Stimulated activated memory B cell treated with anti-CD40 and anti-IgM and Interleukin-4, amounts not matched to agents 10 μg/mL and 1 μg/mL and 100 μg/mL, for 72 hours (primary cell): ENCODE results near the gene ZNF358.
A peak's percentile ranks its signal among the peaks of the same experiment; 100 is the strongest.

Experiments used
- ATAC-seq: fragments of 150-1000 bp; cut with Tn5 transposase; 2 replicates; pipeline ENCODE4 v1.10.0; 2021
- H3K27ac Mint-ChIP-seq: one replicate; pipeline ENCODE4 v1.8.0; 2022; ENCODE audit warnings: mild to moderate bottlenecking, mixed read lengths
- H3K27me3 Mint-ChIP-seq: one replicate; pipeline ENCODE4 v1.8.0; 2022; ENCODE audit warnings: mixed read lengths
- H3K36me3 Mint-ChIP-seq: one replicate; pipeline ENCODE4 v1.8.0; 2022; ENCODE audit warnings: mixed read lengths
- H3K4me1 Mint-ChIP-seq: one replicate; pipeline ENCODE4 v1.8.0; 2022; ENCODE audit warnings: mixed read lengths
- H3K4me3 Mint-ChIP-seq: one replicate; pipeline ENCODE4 v1.8.0; 2022; ENCODE audit warnings: mild to moderate bottlenecking, moderate library complexity, mixed read lengths
- H3K9me3 Mint-ChIP-seq: one replicate; pipeline ENCODE4 v1.8.0; 2022; ENCODE audit warnings: mixed read lengths

Gene ZNF358

GRCh38 chr19:7522072-7522922 is 6.4 kb downstream of the ZNF358 start, which contains the start of gene MCOLN1:
Gene MCOLN1 (plus strand): TSS chr19:7522624. CDS start chr19:7522751, 127 bp downstream.
- H3K27ac Mint-ChIP-seq: peak within 1 kb of the TSS; percentile 62
- H3K4me1 Mint-ChIP-seq: peaks cover 17% of the 10 kb centered on the region
- peaks cover 12% of the 10 kb centered on the region for H3K36me3 Mint-ChIP-seq
- H3K9me3 Mint-ChIP-seq: no peaks in the 10 kb centered on the region
- peak within 1 kb of the TSS; percentile 79 for H3K4me3 Mint-ChIP-seq
- peak; percentile 91 for ATAC-seq
- H3K27me3 Mint-ChIP-seq: no peaks in the 10 kb centered on the region

- no peak for ATAC-seq
- peak overlapping the region; percentile 62 for H3K27ac Mint-ChIP-seq
- no peaks in the 10 kb centered on the region for H3K9me3 Mint-ChIP-seq
Measured at GRCh38 chr19:7522923-7523667, 7.2 kb downstream of the ZNF358 start.

GRCh38 chr19:7524523-7524922 is 8.6 kb downstream of the ZNF358 start:
- no peak for ATAC-seq
- peaks cover 21% of the 10 kb centered on the region for H3K36me3 Mint-ChIP-seq
- peaks cover 17% of the 10 kb centered on the region for H3K4me1 Mint-ChIP-seq
- no peaks in the 10 kb centered on the region for H3K27me3 Mint-ChIP-seq
- no peaks in the 10 kb centered on the region for H3K9me3 Mint-ChIP-seq
- no peak overlapping the region for H3K27ac Mint-ChIP-seq
- no peak overlapping the region for H3K4me3 Mint-ChIP-seq

More at GRCh38 chr19:7522923-7523667, 7.2 kb downstream of the ZNF358 start:
- H3K36me3 Mint-ChIP-seq: peaks cover 12% of the 10 kb centered on the region
- peaks cover 17% of the 10 kb centered on the region for H3K4me1 Mint-ChIP-seq
- no peaks in the 10 kb centered on the region for H3K27me3 Mint-ChIP-seq
- peak overlapping the region; percentile 79 for H3K4me3 Mint-ChIP-seq

DNA sequence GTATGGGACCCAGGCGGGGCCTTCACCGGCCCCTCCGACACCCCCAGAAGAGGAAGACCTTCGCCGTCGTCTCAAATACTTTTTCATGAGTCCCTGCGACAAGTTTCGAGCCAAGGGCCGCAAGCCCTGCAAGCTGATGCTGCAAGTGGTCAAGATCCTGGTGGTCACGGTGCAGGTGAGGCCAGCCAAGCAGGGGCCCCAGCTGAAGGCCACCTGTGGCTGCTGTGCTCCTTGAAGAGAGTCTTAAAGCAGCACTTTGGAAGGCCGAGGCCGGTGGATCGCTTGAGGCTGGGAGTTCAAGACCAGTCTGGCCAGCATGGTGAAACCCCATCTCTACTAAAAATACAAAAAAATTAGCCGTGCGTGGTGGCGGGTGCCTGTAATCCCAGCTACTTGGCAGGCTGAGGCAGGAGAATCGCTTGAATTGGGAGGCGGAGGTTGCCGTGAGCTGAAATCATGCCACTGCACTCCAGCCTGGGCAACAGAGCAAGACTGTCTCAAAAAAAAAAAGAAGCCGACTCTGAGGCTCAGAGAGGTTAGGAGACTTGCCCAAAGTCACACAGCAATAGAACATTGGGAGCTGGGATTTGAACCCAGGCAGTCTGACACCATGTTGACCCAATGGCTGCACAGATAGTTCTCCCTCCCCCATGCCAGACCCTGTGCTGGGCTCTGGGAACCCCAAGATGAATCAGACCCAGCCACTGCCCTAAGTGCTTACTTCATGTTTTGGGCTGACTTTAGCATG is 9.3 kb downstream of the ZNF358 start:
- no peaks in the 10 kb centered on the region for H3K27me3 Mint-ChIP-seq
- peaks cover 27% of the 10 kb centered on the region for H3K36me3 Mint-ChIP-seq
- peaks cover 17% of the 10 kb centered on the region for H3K4me1 Mint-ChIP-seq
- ATAC-seq: no peak
- H3K9me3 Mint-ChIP-seq: no peaks in the 10 kb centered on the region
- no peak overlapping the region for H3K27ac Mint-ChIP-seq
- no peak overlapping the region for H3K4me3 Mint-ChIP-seq

DNA sequence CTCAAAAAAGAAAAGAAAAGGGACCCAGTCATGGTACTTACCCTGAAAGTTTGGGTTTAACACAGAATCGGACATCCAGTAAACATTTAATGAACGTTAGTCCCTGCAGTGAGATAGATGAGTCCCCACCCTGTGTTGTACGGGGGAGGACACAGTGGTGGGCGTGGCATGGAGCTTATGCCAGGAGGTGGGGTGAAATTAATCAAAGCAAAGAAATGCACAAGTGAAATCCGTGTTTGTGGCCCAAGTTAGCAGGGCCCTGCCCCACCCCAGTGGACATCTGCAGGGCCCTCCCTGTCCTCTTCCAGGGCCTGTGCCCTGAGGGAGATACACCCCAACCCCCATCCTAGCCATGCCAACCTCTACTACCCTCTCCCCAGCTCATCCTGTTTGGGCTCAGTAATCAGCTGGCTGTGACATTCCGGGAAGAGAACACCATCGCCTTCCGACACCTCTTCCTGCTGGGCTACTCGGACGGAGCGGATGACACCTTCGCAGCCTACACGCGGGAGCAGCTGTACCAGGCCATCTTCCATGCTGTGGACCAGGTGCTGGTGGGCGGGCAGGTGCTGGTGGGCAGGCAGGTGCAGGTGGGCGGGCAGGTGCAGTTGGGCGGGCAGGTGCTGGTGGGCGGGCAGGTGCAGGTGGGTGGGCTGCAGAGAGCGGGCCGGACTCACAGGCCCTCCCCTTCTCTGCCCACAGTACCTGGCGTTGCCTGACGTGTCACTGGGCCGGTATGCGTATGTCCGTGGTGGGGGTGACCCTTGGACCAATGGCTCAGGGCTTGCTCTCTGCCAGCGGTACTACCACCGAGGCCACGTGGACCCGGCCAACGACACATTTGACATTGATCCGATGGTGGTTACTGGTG is 10.4 kb downstream of the ZNF358 start:
- H3K36me3 Mint-ChIP-seq: peaks cover 31% of the 10 kb centered on the region
- no peaks in the 10 kb centered on the region for H3K9me3 Mint-ChIP-seq
- no peak overlapping the region for H3K4me3 Mint-ChIP-seq
- H3K27me3 Mint-ChIP-seq: no peaks in the 10 kb centered on the region
- ATAC-seq: no peak
- no peak overlapping the region for H3K27ac Mint-ChIP-seq
- peaks cover 17% of the 10 kb centered on the region for H3K4me1 Mint-ChIP-seq

DNA sequence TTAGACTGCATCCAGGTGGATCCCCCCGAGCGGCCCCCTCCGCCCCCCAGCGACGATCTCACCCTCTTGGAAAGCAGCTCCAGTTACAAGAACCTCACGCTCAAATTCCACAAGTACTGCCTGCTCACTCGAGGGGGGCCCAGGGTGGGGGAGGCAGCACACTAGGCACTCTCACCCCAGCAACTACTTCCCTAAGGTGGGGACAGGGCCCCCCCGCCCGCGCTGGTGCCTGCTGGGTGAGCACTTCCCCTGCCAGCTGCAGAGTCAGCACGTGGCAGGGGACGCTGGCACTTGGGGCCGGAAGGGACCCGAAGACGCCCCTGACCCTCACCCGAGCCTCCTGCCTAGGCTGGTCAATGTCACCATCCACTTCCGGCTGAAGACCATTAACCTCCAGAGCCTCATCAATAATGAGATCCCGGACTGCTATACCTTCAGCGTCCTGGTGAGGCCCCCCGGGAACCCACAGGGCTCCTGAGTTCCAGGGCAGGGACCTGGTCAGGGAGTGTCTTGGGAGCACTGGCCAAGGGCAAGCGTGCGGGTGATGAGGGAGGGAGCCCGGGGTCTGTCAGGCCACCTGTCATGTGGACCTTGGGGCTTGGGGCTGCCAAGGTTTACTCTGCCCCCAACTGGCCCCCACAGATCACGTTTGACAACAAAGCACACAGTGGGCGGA is 11.8 kb downstream of the ZNF358 start:
- Mint-ChIP-seq H3K27ac (no peak overlapping the region), H3K4me3 (no peak overlapping the region), H3K36me3 (peaks cover 31% of the 10 kb centered on the region), H3K27me3 (no peaks in the 10 kb centered on the region), H3K9me3 (no peaks in the 10 kb centered on the region), H3K4me1 (peaks cover 8% of the 10 kb centered on the region)
- no peak for ATAC-seq

DNA sequence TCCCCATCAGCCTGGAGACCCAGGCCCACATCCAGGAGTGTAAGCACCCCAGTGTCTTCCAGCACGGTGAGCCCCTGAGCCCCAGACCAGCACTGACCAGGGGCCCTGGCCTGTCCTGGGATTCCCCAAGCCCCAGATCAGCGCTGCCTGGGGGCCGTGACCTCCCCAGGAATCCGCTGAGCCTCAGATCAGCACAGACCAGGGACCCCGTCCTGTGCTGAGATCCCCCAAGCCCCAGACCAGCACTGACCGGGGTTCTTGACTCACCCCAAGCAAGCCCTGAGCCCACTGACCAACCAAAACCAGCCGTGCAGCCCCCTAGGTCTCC is 12.3 kb downstream of the ZNF358 start:
- no peaks in the 10 kb centered on the region for H3K9me3 Mint-ChIP-seq
- H3K27me3 Mint-ChIP-seq: no peaks in the 10 kb centered on the region
- peaks cover 9% of the 10 kb centered on the region for H3K4me1 Mint-ChIP-seq
- no peak overlapping the region for H3K4me3 Mint-ChIP-seq
- no peak overlapping the region for H3K27ac Mint-ChIP-seq
- ATAC-seq: no peak
- H3K36me3 Mint-ChIP-seq: peaks cover 31% of the 10 kb centered on the region

DNA sequence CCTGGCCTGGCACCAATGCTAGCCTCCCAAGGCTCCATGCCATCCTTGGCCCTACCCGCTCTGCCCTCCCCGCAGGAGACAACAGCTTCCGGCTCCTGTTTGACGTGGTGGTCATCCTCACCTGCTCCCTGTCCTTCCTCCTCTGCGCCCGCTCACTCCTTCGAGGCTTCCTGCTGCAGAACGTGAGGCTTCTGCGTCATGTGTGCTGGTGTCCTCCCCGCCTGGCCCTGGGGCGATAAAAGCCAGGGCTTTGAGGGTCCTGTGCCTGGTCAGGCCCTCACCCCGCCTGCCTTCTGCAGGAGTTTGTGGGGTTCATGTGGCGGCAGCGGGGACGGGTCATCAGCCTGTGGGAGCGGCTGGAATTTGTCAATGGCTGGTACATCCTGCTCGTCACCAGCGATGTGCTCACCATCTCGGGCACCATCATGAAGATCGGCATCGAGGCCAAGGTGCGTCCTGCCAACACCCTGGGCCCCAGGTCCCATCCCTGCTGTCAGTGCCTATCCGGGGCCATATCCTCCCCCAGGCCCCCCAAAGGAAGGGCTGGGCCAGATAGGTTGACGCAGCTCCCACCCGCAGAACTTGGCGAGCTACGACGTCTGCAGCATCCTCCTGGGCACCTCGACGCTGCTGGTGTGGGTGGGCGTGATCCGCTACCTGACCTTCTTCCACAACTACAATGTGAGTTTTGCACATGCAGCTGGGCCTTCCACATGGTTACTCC is 12.8 kb downstream of the ZNF358 start:
- H3K4me3 Mint-ChIP-seq: no peak overlapping the region
- no peaks in the 10 kb centered on the region for H3K9me3 Mint-ChIP-seq
- peaks cover 9% of the 10 kb centered on the region for H3K4me1 Mint-ChIP-seq
- no peaks in the 10 kb centered on the region for H3K27me3 Mint-ChIP-seq
- no peak for ATAC-seq
- H3K27ac Mint-ChIP-seq: no peak overlapping the region
- peaks cover 31% of the 10 kb centered on the region for H3K36me3 Mint-ChIP-seq

DNA sequence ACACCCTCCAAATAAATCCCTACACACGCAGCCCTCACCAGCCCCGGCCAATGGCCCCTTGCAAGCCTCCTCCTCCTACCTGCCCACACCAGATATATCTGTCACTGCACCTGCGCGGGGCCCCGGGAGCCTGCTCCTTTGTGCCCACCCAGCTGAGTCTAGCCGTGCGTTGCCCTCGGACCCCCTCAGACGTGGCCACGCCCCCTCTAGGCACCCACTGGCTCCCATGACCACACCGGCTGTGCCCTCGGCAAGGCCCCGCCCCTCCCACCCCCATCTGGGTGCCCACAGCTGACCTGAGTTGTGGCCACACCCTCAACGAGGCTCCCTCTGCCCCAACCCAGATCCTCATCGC is 13.3 kb downstream of the ZNF358 start:
- Mint-ChIP-seq H3K9me3 (no peaks in the 10 kb centered on the region), H3K27ac (no peak overlapping the region), H3K4me1 (peaks cover 12% of the 10 kb centered on the region), H3K27me3 (no peaks in the 10 kb centered on the region), H3K4me3 (no peak overlapping the region), H3K36me3 (peaks cover 31% of the 10 kb centered on the region)
- ATAC-seq: no peak

DNA sequence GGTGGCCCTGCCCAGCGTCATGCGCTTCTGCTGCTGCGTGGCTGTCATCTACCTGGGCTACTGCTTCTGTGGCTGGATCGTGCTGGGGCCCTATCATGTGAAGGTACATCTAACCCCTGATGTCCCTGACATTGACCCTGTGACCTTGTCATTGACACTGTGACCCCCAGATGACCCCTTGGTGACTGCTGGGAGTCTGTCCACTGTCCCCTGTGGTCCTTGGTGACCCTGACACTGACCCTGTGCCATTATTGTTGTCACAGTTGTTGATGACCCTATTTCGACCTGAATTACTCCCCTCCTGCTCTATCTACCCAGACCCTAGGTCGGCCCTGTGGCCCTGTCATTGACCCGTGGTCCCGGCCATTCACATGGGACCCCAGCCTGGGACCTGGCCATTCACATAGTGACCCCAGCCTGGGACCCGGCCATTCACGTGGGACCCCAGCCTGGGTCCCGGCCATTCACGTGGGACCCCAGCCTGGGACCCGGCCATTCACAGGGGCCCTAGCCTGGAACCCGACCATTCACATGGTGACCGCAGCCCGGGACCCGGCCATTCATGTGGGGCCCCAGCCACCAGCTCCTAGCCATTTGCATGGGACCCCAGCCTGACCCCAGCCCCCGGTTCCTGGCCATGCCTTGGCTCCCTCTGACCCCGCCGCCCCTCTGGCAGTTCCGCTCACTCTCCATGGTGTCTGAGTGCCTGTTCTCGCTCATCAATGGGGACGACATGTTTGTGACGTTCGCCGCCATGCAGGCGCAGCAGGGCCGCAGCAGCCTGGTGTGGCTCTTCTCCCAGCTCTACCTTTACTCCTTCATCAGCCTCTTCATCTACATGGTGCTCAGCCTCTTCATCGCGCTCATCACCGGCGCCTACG is 13.9 kb downstream of the ZNF358 start:
- no peak for ATAC-seq
- Mint-ChIP-seq H3K4me3 (no peak overlapping the region), H3K27me3 (no peaks in the 10 kb centered on the region), H3K4me1 (peaks cover 18% of the 10 kb centered on the region), H3K36me3 (peaks cover 31% of the 10 kb centered on the region), H3K9me3 (no peaks in the 10 kb centered on the region), H3K27ac (no peak overlapping the region)

GRCh38 chr19:7533281-7533885 is 17.5 kb downstream of the ZNF358 start:
- Mint-ChIP-seq H3K27ac (peak overlapping the region; percentile 90), H3K4me1 (peaks cover 36% of the 10 kb centered on the region), H3K27me3 (no peaks in the 10 kb centered on the region), H3K9me3 (no peaks in the 10 kb centered on the region), H3K36me3 (peaks cover 26% of the 10 kb centered on the region), H3K4me3 (peak overlapping the region; percentile 95)
- ATAC-seq: no peak

DNA sequence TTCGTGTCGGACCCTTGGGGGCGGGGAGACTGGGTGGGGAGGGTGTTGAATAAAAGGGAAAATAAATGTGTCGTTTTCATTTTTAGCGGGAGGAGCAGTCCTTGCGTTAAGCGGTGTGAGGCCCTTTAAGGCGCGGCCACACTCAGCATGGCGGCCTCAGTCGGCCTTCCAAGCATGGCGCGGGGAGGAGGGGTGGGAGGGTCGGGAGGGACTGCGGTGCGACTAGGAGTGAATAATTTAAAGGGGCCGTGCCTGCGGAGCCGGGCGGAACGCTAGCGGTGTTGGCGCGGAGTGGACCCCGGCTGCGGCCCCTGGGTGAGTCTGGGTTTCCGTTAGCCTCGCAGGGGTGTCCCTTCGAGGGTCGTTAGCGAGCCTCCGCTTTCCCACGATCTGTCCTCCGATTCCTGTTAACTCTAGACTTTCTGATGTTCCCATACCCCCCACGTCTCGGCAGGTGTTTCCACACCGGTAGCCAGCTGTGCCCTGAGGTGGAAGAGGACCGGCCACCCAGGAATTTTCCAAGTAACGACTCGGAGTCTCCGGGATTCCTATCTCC is 18.1 kb downstream of the ZNF358 start:
- H3K4me3 Mint-ChIP-seq: peak overlapping the region; percentile 95
- H3K27ac Mint-ChIP-seq: peak overlapping the region; percentile 90
- peaks cover 30% of the 10 kb centered on the region for H3K36me3 Mint-ChIP-seq
- H3K27me3 Mint-ChIP-seq: no peaks in the 10 kb centered on the region
- no peaks in the 10 kb centered on the region for H3K9me3 Mint-ChIP-seq
- peaks cover 36% of the 10 kb centered on the region for H3K4me1 Mint-ChIP-seq
- peak; percentile 70 for ATAC-seq
